PC-3 (cell line): ENCODE data around the gene ACBD4. TPM values are rescaled to one million over a fixed set of nuclear protein-coding genes. Genes with fewer than 3 reads are reported as not detected.

Experiments
- ATAC-seq: fragments of 200-7000 bp; cut with Tn5 transposase; 2 replicates; pipeline ENCODE4 v1.9.1; 2020; ENCODE audit warnings: mild to moderate bottlenecking, moderate library complexity
- BruUV-seq: library from RNA; stranded (reverse); fragments of 400-500 nt; replicated peaks from 2 replicates; lab custom pipeline; 2021; lab: Mats Ljungman, UMichigan
- CTCF ChIA-PET: fragments of 300-600 bp; sonication (Branson Sonifier 250); formaldehyde crosslinking; loops from one replicate; lab custom pipeline; 2022; ENCODE audit warnings: antibody characterized with exemption; lab: Charles Lee
- POLR2A ChIA-PET: fragments of 300-600 bp; sonication (Branson Sonifier 250); formaldehyde crosslinking; loops from one replicate; lab custom pipeline; 2022; ENCODE audit warnings: antibody characterized with exemption; ENCODE audit not compliant: unreplicated experiment; lab: Charles Lee
- DNase-seq: peaks from one replicate; pipeline ENCODE4 v3.0.0-alpha.2; 2015
- H2AFZ ChIP-seq: fragments of 300-600 bp; sonication (generic); 2 replicates; pipeline ENCODE4 v1.6.0; 2016; ENCODE audit warnings: antibody characterized with exemption, low read length
- H3F3A ChIP-seq: fragments of 300-600 bp; sonication (generic); one replicate; pipeline ENCODE4 v1.6.0; 2017; ENCODE audit warnings: antibody characterized with exemption, low read length, control low read depth, mild to moderate bottlenecking; ENCODE audit not compliant: unreplicated experiment
- H3K27ac ChIP-seq: fragments of 300-600 bp; sonication (generic); 2 replicates; pipeline ENCODE4 v1.5.1; 2016; ENCODE audit warnings: mild to moderate bottlenecking, low read length
- H3K27me3 ChIP-seq: fragments of 300-600 bp; sonication (generic); 2 replicates; pipeline ENCODE4 v1.6.1; 2016; ENCODE audit warnings: low read length, mixed read lengths
- H3K36me3 ChIP-seq: fragments of 300-600 bp; sonication (generic); 2 replicates; pipeline ENCODE4 v1.6.1; 2016; ENCODE audit warnings: low read depth, mixed run types, low read length, mixed read lengths
- H3K4me1 ChIP-seq: fragments of 300-600 bp; sonication (generic); 2 replicates; pipeline ENCODE4 v1.5.1; 2016; ENCODE audit warnings: low read length; ENCODE audit not compliant: insufficient read depth
- H3K4me2 ChIP-seq: fragments of 300-600 bp; sonication (generic); 2 replicates; pipeline ENCODE4 v1.6.0; 2016; ENCODE audit warnings: low read length
- H3K4me3 ChIP-seq: fragments of 300-600 bp; sonication (generic); 2 replicates; pipeline ENCODE4 v1.5.1; 2016; ENCODE audit warnings: mild to moderate bottlenecking, low read length, mixed read lengths
- H3K79me2 ChIP-seq: fragments of 300-600 bp; sonication (generic); 2 replicates; pipeline ENCODE4 v1.6.1; 2017; ENCODE audit warnings: low read length, mixed read lengths
- H3K9ac ChIP-seq: fragments of 300-600 bp; sonication (generic); 2 replicates; pipeline ENCODE4 v1.6.0; 2016; ENCODE audit warnings: mild to moderate bottlenecking, low read length
- H3K9me2 ChIP-seq: fragments of 300-600 bp; sonication (generic); replicated peaks from 2 replicates; pipeline ENCODE4 v1.6.1; 2016; ENCODE audit warnings: mixed run types, low read length, mixed read lengths
- H3K9me3 ChIP-seq: fragments of 300-600 bp; sonication (generic); 2 replicates; pipeline ENCODE4 v1.6.1; 2016; ENCODE audit warnings: low read length, mixed read lengths
- H4K20me1 ChIP-seq: fragments of 300-600 bp; sonication (generic); 2 replicates; pipeline ENCODE4 v1.6.1; 2016; ENCODE audit warnings: low read length, mixed read lengths
- CTCF ChIP-seq: fragments of 300-600 bp; sonication (generic); conservative IDR thresholded peaks from 2 replicates; pipeline ENCODE4 v1.5.1; 2017; ENCODE audit warnings: antibody characterized with exemption, low read depth, mild to moderate bottlenecking, low read length
- EZH2 ChIP-seq: fragments of 300-600 bp; sonication (generic); IDR thresholded peaks from one replicate; pipeline ENCODE4 v1.6.1; 2017; ENCODE audit warnings: antibody characterized with exemption, mild to moderate bottlenecking, low read length; ENCODE audit not compliant: unreplicated experiment
- EZH2phosphoT487 ChIP-seq: fragments of 300-600 bp; sonication (generic); IDR thresholded peaks from 2 replicates; pipeline ENCODE4 v1.6.1; 2018; ENCODE audit warnings: mild to moderate bottlenecking, antibody characterized with exemption, low read length, borderline replicate concordance
- intact Hi-C: fragments of 100-400 bp; cut with micrococcal nuclease; formaldehyde crosslinking; loops from 2 replicates; pipeline ENCODE4 v1.9.0; 2023
- microRNA-seq: library from miRNA; unstranded; fragments of <30 nt; microRNA quantifications from one replicate; pipeline ENCODE4 v1.1.0, GENCODE V29; 2020; ENCODE audit not compliant: unreplicated experiment
- total RNA-seq: library from RNA; depleted of rRNA; stranded (reverse); fragments of >200 nt; gene quantifications from 2 replicates; pipeline ENCODE4 v1.2.3, GENCODE V29; 2014; rRNA removed

The ACBD4 gene
- total RNA-seq, 1 experiment from 2014 or later: 12.9 TPM

DNA sequence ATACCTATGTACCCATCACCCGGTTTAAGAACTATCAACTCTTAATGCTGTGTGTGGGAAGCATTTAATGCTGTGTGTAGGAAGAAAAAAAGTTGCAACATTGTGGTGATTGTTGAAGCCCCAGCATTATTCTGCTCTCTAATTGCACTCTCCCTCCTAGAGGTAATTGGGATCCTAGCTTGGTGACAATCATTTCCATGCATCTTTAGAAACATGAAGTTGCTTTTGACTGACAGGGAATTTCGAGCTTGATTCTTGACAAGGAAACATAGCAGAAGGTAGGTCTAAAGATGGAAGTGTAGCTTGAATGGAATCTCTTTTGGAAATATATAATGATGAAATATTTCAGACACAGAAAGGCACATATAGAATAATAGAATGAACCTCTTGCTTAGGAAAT is 53.5 kb downstream of the ACBD4 start:
- POLR2A ChIA-PET: interaction anchor here (0.5 to 0.7 kb wide), 3 partner anchors 31 to 183 kb away, joined by 3 to 6 read pairs (median 3); no protein-coding TSS in a partner anchor

DNA sequence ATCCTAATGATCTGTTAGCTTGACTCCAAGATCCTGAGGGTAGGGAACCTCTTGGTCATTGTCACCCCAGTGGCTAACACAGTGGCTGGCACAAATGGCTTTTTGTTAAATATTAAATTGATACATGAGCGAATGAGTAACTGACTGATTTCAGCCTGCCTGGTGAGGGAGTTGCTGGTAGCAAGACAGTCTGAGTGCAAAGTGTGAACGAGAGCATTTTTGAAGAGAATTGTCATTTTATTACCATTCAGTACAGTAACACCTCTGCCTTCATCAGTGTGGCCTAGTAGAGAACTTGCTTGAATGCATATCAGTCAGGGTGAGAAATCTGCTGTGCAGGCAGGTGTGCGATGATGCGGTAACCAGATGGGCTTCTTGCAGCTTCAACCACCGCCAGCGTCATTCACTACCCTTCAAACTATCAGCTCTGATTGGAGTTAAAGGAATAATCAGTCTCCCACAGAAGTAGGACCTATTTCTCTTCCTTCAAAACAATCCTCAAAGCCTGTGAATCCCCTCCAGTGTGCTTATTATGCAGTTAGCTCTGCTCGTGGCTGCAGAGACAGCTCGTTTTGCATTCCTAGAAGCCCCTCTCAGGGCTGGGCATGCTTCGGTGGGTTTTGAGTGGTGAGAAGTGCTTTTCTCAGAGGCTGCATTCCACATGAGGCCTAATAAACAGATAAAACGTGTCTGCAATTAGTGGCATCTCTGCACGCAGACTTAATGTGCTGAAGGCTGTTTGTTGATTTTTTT is 55.2 kb downstream of the ACBD4 start:
- Histone ChIP-seq H2AFZ (0 out of 2 replicates have a peak overlapping the region, but pooled peaks have one; percentile 35), H3K4me3 (no peak overlapping the region), H3K9ac (no peak overlapping the region), H4K20me1 (no peaks in the 10 kb centered on the region), H3K27me3 (no peaks in the 10 kb centered on the region), H3K4me2 (no peak overlapping the region), H3K79me2 (no peaks in the 10 kb centered on the region), H3K9me3 (no peaks in the 10 kb centered on the region), H3K36me3 (no peaks in the 10 kb centered on the region), H3K4me1 (no peaks in the 10 kb centered on the region), H3K27ac (no peak overlapping the region), H3K9me2 (no peaks in the 10 kb centered on the region), H3F3A (no peaks in the 10 kb centered on the region)
- no peak for DNase-seq
- no TSS peak for BruUV-seq
- TF ChIP-seq CTCF (no peak), EZH2 (no peak), EZH2phosphoT487 (no peak)
- CTCF ChIA-PET: no interaction called here
- ATAC-seq: no peak
- POLR2A ChIA-PET: no interaction called here
- intact Hi-C loops: no loop called here

More for the DNA sequence above, 53.5 kb downstream of the ACBD4 start:
- TF ChIP-seq EZH2: no peak
- TF ChIP-seq CTCF: no peak
- no peak for TF ChIP-seq EZH2phosphoT487
- Histone ChIP-seq H3F3A (no peaks in the 10 kb centered on the region), H3K27me3 (no peaks in the 10 kb centered on the region), H3K4me3 (no peak overlapping the region), H3K9me2 (no peaks in the 10 kb centered on the region), H3K4me1 (peaks cover 3% of the 10 kb centered on the region), H3K27ac (no peak overlapping the region), H3K36me3 (no peaks in the 10 kb centered on the region), H3K79me2 (no peaks in the 10 kb centered on the region), H2AFZ (no peak overlapping the region), H3K9me3 (no peaks in the 10 kb centered on the region), H3K4me2 (no peak overlapping the region), H3K9ac (no peak overlapping the region), H4K20me1 (no peaks in the 10 kb centered on the region)
- intact Hi-C loops: no loop called here
- no peak for DNase-seq
- no peak for ATAC-seq
- BruUV-seq: no TSS peak
- CTCF ChIA-PET: interaction anchor here (1.2 kb wide), 1 partner anchor 53 kb away, joined by 11 read pairs; the partner anchor contains the start of gene ACBD4

Small RNA genes within 50 kb of the gene (microRNA-seq; reads per million reads assigned to microRNA genes)
- gene MIR6784: 1.0 reads per million

Other genes with a start within 250 kb of the ACBD4 start
- 227 and 292 TPM in 2 replicates for gene EFTUD2, start 236.2 kb upstream of the ACBD4 start, total RNA-seq
- 0.29 and 0.46 TPM in 2 replicates for gene GFAP, start 220.2 kb upstream of the ACBD4 start, total RNA-seq
- gene KIF18B, start 187.9 kb upstream of the ACBD4 start, total RNA-seq: 25.0 and 28.5 TPM in 2 replicates
- 2.8 and 4.1 TPM in 2 replicates for gene C1QL1, start 167.4 kb upstream of the ACBD4 start, total RNA-seq
- 56.2 and 59.5 TPM in 2 replicates for gene DCAKD, start 84.1 kb upstream of the ACBD4 start, total RNA-seq
- gene NMT1, start 74.4 kb upstream of the ACBD4 start, total RNA-seq: 99.2 and 117 TPM in 2 replicates
- 35.1 and 55.3 TPM in 2 replicates for gene PLCD3, start 3.2 kb upstream of the ACBD4 start, total RNA-seq
- 47.3 and 59.0 TPM in 2 replicates for gene HEXIM1, start 12.8 kb downstream of the ACBD4 start, total RNA-seq
- gene HEXIM2, start 26.2 kb downstream of the ACBD4 start, total RNA-seq: 19.9 and 30.5 TPM in 2 replicates
- gene FMNL1, start 86.2 kb downstream of the ACBD4 start, total RNA-seq: 8.2 and 14.2 TPM in 2 replicates
- gene SPATA32, start 126.4 kb downstream of the ACBD4 start, total RNA-seq: not detected in 2 replicates
- 15.9 and 16.8 TPM in 2 replicates for gene MAP3K14, start 181.3 kb downstream of the ACBD4 start, total RNA-seq